K562 (cell line): Measurements from ENCODE around the gene TFRC. TPM values are rescaled to one million over a fixed set of nuclear protein-coding genes. Genes with fewer than 3 reads are reported as not detected.

ENCODE experiments used
- ASH1L ChIP-seq: fragments of 450-650 bp; IDR thresholded peaks from 2 replicates; pipeline ENCODE4 v1.6.1; 2018; ENCODE audit warnings: borderline replicate concordance, mild to moderate bottlenecking, low read depth; ENCODE audit not compliant: partially characterized antibody
- ATF1 ChIP-seq, 2 experiments: fragments of 450-650 bp in 1 of 2; IDR thresholded peaks; 2 replicates each; pipeline ENCODE4 v1.6.1; 2016; ENCODE audit warnings: missing compliant biosample characterization in 1 of 2, missing genetic modification characterization in 1 of 2
- CCNT2 ChIP-seq: IDR thresholded peaks from 2 replicates; pipeline ENCODE4 v1.6.1; 2011; ENCODE audit warnings: borderline replicate concordance, low read depth, mild to moderate bottlenecking, moderate library complexity, mixed read lengths, low read length; ENCODE audit not compliant: insufficient read length; ENCODE audit errors: extremely low read depth
- GABPB1 ChIP-seq: sonication (generic); formaldehyde crosslinking; IDR thresholded peaks from 2 replicates; pipeline ENCODE4 v1.8.0; 2022; ENCODE audit warnings: mild to moderate bottlenecking, missing genetic modification reagents
- LCOR ChIP-seq: sonication (generic); formaldehyde crosslinking; IDR thresholded peaks from 2 replicates; pipeline ENCODE4 v1.8.0; 2022; ENCODE audit warnings: mild to moderate bottlenecking, missing genetic modification reagents
- MAFF ChIP-seq: IDR thresholded peaks from 2 replicates; pipeline ENCODE4 v1.6.1; 2012; ENCODE audit warnings: low read length, improper control_type of control experiment
- NFIC ChIP-seq: fragments of 450-650 bp; IDR thresholded peaks from 2 replicates; pipeline ENCODE4 v1.6.1; 2017; ENCODE audit warnings: mild to moderate bottlenecking, inconsistent platforms
- PHB2 ChIP-seq: fragments of 450-650 bp; IDR thresholded peaks from 2 replicates; pipeline ENCODE4 v1.6.1; 2017; ENCODE audit warnings: low read depth
- PHF21A ChIP-seq: fragments of 450-650 bp; IDR thresholded peaks from 2 replicates; pipeline ENCODE4 v1.6.1; 2017; ENCODE audit warnings: low read depth, borderline replicate concordance
- ZNF140 ChIP-seq: fragments of 250-450 bp; sonication (Bioruptor Pico); IDR thresholded peaks from 2 replicates; pipeline ENCODE4 v1.8.0; 2021; ENCODE audit warnings: moderate library complexity, mild to moderate bottlenecking, inconsistent platforms
- ZNF347 ChIP-seq: fragments of 450-650 bp; formaldehyde crosslinking; IDR thresholded peaks from 2 replicates; pipeline ENCODE4 v1.4.0; 2020; ENCODE audit warnings: low read depth, mild to moderate bottlenecking, moderate library complexity
- ZNF778 ChIP-seq: fragments of 450-650 bp; formaldehyde crosslinking; IDR thresholded peaks from 2 replicates; pipeline ENCODE4 v1.4.0; 2020; ENCODE audit warnings: mild to moderate bottlenecking, moderate library complexity
- ZSCAN29 ChIP-seq: fragments of 450-650 bp; IDR thresholded peaks from 2 replicates; pipeline ENCODE4 v1.6.1; 2017
- polyA plus RNA-seq, 8 experiments: library from polyadenylated mRNA; depleted of rRNA in 4 of 8; stranded (reverse) in 5 of 8; unstranded in 3 of 8; fragments of >200 nt; fragmentation: Nextera tagmentation in 2 of 8; fragmentation: Illumina TruSeq in 1 of 8; extraction: Ambion mirVana in 2 of 8; extraction: Trizol in 1 of 8; gene quantifications; 2 replicates each; pipeline versions ENCODE4 v1.2.1 to v1.2.3, GENCODE V29; 2011 to 2014; ENCODE audit warnings: inconsistent platforms in 1 of 8, missing spikeins in 1 of 8
- total RNA-seq, 7 experiments: library from RNA; depleted of rRNA in 6 of 7; stranded (reverse); fragments of >200 nt in 6 of 7; fragmentation: Illumina TruSeq in 2 of 7; extraction: Trizol in 2 of 7; gene quantifications; 2 replicates each; pipeline versions ENCODE4 v1.2.1 to v1.2.3, GENCODE V29; 2011 to 2021; ENCODE audit warnings: low replicate concordance in 1 of 7
- TF ChIP-seq, protein P1 (sequence below): fragments of 250-450 bp; sonication (Bioruptor Pico); IDR thresholded peaks from 2 replicates; pipeline ENCODE4 v1.8.0; 2021; ENCODE audit warnings: moderate library complexity, mild to moderate bottlenecking, inconsistent platforms
- TF ChIP-seq, protein P2 (sequence below): fragments of 450-650 bp; IDR thresholded peaks from 2 replicates; pipeline ENCODE4 v1.6.1; 2016; ENCODE audit warnings: borderline replicate concordance
- TF ChIP-seq, protein P3 (sequence below): IDR thresholded peaks from 2 replicates; pipeline ENCODE4 v1.6.1; 2012; ENCODE audit warnings: low read depth, low read length, improper control_type of control experiment, borderline replicate concordance
- TF ChIP-seq, protein P4 (sequence below): fragments of 450-650 bp; IDR thresholded peaks from 2 replicates; pipeline ENCODE4 v1.7.1; 2018; ENCODE audit warnings: mild to moderate bottlenecking, low read depth; ENCODE audit not compliant: partially characterized antibody
- TF ChIP-seq, protein P5 (sequence below): sonication (generic); formaldehyde crosslinking; IDR thresholded peaks from 2 replicates; pipeline ENCODE4 v1.5.0; 2020; ENCODE audit warnings: missing genetic modification reagents

Gene TFRC
- total and polyA plus RNA-seq, 9 of the 15 experiments (the other 6 are each of a cell fraction or from before 2014, with no cell fraction given), result 149 to 679 (median 332) TPM

DNA sequence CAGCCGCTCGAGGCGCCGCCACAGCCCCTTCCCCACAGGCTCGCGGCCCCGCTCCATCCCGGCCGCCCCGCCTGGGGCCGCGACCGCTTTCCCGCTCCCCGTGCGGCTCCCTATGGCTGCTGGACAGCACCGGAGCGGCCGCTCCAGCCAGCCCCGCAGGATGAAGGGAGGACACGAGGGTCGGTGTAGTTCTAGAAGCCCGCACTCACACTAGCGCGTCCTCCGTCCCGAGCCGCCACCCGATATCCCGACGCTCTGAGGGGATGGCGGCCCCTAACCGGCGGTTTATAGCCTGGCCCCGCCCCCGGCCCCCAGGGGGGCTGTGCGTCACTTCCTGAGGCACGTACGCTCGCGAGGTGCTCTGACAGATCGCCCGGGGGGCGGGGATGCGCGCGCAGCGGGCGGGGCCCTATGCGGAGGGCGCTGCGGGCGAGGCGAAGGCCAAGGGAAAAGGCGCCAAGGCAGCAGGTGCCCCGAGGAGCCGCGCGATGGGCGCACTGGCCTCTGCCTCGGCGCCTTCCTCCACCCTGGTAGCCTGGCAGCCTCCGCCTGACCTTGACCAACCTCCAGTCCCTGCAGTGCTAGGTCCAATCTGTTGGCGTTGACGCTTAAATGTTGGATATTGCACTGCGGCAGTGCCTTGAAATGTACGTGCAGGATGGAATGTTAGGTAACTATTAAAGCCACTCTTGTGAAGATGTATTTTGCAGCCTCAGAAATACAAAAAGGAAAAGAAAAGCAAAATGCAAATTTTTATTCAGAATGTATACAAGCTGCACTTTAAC lies at the start of gene TFRC (continued):
- TF ChIP-seq GABPB1 (peak; percentile 96), MAFF (no peak), ZNF140 (CRISPR knock-in tag) (no peak), CCNT2 (peak; percentile 79), ASH1L (no peak), ZSCAN29 (no peak), LCOR (peak; percentile 86), ZNF347 (no peak), ZNF778 (no peak), NFIC (peak; percentile 80), ATF1 (CRISPR knock-in tag; IDR thresholded peaks at IDR 0.05) (peak; percentile 62; the same call in 1 of the 2 replicates), ATF1 (tag; IDR thresholded peaks at IDR 0.05) (peak; percentile 96), PHB2 (no peak), PHF21A (peak; percentile 57; the same call in 1 of the 2 replicates)
- TF ChIP-seq, protein P1, sequence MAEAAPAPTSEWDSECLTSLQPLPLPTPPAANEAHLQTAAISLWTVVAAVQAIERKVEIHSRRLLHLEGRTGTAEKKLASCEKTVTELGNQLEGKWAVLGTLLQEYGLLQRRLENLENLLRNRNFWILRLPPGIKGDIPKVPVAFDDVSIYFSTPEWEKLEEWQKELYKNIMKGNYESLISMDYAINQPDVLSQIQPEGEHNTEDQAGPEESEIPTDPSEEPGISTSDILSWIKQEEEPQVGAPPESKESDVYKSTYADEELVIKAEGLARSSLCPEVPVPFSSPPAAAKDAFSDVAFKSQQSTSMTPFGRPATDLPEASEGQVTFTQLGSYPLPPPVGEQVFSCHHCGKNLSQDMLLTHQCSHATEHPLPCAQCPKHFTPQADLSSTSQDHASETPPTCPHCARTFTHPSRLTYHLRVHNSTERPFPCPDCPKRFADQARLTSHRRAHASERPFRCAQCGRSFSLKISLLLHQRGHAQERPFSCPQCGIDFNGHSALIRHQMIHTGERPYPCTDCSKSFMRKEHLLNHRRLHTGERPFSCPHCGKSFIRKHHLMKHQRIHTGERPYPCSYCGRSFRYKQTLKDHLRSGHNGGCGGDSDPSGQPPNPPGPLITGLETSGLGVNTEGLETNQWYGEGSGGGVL, result no peak
- TF ChIP-seq, protein P2, sequence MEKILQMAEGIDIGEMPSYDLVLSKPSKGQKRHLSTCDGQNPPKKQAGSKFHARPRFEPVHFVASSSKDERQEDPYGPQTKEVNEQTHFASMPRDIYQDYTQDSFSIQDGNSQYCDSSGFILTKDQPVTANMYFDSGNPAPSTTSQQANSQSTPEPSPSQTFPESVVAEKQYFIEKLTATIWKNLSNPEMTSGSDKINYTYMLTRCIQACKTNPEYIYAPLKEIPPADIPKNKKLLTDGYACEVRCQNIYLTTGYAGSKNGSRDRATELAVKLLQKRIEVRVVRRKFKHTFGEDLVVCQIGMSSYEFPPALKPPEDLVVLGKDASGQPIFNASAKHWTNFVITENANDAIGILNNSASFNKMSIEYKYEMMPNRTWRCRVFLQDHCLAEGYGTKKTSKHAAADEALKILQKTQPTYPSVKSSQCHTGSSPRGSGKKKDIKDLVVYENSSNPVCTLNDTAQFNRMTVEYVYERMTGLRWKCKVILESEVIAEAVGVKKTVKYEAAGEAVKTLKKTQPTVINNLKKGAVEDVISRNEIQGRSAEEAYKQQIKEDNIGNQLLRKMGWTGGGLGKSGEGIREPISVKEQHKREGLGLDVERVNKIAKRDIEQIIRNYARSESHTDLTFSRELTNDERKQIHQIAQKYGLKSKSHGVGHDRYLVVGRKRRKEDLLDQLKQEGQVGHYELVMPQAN, result peak; percentile 71; the same call in 1 of the 2 replicates
- TF ChIP-seq, protein P3, sequence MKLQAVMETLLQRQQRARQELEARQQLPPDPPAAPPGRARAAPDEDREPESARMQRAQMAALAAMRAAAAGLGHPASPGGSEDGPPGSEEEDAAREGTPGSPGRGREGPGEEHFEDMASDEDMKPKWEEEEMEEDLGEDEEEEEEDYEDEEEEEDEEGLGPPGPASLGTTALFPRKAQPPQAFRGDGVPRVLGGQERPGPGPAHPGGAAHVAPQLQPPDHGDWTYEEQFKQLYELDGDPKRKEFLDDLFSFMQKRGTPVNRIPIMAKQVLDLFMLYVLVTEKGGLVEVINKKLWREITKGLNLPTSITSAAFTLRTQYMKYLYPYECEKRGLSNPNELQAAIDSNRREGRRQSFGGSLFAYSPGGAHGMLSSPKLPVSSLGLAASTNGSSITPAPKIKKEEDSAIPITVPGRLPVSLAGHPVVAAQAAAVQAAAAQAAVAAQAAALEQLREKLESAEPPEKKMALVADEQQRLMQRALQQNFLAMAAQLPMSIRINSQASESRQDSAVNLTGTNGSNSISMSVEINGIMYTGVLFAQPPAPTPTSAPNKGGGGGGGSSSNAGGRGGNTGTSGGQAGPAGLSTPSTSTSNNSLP, result no peak
- TF ChIP-seq, protein P4, sequence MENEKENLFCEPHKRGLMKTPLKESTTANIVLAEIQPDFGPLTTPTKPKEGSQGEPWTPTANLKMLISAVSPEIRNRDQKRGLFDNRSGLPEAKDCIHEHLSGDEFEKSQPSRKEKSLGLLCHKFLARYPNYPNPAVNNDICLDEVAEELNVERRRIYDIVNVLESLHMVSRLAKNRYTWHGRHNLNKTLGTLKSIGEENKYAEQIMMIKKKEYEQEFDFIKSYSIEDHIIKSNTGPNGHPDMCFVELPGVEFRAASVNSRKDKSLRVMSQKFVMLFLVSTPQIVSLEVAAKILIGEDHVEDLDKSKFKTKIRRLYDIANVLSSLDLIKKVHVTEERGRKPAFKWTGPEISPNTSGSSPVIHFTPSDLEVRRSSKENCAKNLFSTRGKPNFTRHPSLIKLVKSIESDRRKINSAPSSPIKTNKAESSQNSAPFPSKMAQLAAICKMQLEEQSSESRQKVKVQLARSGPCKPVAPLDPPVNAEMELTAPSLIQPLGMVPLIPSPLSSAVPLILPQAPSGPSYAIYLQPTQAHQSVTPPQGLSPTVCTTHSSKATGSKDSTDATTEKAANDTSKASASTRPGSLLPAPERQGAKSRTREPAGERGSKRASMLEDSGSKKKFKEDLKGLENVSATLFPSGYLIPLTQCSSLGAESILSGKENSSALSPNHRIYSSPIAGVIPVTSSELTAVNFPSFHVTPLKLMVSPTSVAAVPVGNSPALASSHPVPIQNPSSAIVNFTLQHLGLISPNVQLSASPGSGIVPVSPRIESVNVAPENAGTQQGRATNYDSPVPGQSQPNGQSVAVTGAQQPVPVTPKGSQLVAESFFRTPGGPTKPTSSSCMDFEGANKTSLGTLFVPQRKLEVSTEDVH, result peak; percentile 61
- TF ChIP-seq, protein P5, sequence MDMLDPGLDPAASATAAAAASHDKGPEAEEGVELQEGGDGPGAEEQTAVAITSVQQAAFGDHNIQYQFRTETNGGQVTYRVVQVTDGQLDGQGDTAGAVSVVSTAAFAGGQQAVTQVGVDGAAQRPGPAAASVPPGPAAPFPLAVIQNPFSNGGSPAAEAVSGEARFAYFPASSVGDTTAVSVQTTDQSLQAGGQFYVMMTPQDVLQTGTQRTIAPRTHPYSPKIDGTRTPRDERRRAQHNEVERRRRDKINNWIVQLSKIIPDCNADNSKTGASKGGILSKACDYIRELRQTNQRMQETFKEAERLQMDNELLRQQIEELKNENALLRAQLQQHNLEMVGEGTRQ (CRISPR knock-in tag), result no peak
